Limb (tissue), 2 donors: ENCODE data around the gene CDHR2.
"Not testable (repeated sequence)": the region's sequence is repeated elsewhere in the genome, so short reads cannot be mapped to it uniquely, and the experiment has no call there.

Experiments
- DNase-seq, 2 donors: peaks; one replicate each; pipeline ENCODE4 v3.0.0-alpha.2; 2016; ENCODE audit errors: extremely low spot score in 2 of 2

The CDHR2 gene

DNA sequence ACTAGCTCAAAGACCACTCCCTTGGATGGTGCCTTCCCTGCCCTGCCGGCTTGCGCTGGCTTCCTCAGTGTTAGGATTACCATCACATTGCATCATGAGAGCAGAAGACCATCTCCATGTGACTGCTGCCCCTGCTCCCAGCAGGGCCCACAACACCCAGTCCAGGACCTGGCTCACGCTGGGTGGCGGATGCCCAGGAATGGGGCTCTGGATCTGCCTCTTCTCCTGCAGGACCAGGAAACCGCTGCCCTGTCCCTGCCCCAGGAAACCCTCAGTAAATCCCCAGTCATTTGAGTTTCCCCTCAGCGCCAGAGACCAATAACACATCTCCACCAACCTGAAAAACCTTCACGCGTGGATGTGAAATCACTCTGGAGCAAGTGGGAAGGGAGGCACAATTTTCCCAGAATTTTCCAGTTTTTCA lies 8.7 kb upstream of the CDHR2 start:
- DNase-seq = no peak

DNA sequence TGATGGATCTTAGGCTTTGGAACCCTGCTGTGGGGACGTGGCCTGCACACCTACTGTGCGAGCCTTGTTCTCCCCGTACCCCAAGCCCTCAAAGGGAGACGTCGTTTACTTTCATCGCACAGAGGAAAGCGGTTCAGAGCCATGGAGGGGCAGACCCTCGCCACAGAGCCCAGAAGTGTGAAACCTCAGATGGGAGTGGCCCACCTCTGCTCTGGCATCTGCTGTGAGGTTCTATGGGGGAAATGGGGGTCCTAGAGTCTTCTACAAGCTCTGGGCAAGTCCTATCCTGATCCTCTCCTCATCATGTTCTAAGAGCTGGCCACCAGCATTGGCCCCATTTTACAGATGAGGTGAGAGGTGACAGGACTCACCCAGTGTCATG lies 8.2 kb upstream of the CDHR2 start:
- no peak for DNase-seq

DNA sequence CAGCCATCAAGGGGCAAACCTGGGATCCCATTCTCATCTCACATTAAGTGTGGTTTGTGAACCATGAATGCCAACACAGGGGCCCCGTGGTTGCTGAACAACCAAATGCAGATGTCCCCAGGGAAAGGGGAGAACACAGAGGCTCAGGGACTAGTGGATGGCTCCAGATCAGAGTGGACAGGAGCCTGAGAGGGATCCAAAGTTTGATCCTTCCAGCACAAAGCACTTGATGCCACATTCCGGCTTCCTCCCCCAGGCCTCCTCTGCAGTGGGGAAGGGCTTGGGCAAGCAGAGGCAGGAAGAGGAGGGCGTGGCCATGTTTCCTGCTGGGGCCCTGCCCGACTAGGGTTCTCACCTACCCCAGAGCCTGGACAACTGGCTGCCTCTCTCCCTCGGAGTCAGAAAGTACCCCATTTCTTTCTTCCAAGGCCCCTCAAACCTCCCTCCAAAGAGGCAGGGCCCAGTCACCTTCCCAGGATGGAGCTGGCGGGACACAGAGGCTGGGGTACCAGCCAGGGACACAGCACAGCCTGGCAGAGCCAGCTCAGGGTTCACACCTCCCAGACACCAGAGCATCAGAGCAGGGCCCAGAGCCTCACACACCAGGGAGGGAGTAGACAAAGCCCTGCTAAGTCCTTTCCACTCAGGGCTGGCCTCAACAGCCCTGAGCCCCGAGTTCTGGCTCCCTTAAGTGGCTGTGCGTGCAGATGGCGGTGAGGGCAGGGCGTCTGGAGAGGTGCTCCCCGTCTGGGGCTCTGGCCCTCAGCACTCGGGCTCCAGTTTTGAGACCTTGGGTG lies 7.6 kb upstream of the CDHR2 start:
- no peak for DNase-seq

DNA sequence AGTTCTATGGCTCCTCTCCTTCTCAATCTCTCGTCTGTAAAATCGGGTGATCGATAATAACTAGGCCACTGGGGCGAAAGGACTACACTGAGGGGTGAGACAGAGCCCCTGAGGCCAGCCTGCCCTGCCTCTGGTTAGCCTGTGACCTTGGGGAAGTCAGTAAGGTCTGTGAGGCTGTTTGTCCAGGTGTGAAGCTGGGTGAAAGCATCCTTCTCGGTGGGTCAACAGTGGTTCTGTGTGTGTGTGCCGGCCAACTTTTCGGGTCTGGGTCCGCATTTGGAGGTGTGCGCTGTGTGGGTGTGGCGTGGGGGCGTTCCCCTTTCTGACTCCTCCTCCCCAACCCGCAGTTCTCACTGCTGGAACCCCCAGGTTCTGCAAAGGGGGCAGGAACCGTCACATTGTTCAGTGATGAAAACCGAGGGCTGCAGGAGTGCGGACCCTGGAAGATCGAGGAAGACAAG lies 7.0 kb upstream of the CDHR2 start:
- no peak for DNase-seq

DNA sequence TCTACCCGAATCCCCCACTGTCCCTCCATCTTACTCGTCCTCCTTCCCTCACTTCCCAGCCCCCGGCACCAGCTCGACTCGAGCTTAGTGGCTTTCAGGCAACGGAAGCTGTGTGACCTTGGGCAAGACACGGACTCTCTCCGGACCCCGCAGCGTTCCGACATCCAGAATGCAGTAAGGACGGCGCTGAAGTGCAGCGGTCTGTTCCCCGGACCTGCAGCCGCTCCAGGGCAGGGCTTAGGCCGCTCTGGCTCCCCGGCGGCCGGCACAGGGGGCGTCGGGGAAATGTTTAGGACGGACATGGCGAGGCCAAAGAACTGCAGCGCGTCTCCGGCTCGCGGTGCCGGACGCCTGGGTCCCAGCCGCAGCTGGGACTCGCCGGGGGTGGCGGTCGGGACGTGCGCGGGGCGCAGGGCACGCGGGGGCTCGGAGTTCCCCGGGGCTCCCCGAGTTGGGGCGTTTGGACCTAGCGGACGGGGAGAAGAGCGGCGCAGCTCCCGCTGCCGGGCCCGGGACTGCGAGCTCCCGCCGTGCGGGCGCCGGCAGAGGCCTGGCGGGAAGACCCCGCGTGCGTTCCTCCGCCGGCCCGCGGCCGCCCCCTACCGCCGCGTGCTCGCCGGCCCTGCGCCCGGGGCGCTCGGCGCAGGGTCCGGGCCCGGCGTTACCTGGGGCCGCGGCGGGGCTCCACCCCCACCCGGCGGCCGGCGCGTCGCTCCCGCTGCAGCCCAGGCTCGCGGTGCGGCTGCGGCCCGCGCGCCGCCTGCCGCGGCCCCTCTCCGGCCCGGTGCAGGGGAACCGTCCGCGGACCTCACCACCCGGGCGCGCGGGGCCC lies 6.3 kb upstream of the CDHR2 start:
- DNase-seq = peak in 1 of 2 donors; percentile 68

DNA sequence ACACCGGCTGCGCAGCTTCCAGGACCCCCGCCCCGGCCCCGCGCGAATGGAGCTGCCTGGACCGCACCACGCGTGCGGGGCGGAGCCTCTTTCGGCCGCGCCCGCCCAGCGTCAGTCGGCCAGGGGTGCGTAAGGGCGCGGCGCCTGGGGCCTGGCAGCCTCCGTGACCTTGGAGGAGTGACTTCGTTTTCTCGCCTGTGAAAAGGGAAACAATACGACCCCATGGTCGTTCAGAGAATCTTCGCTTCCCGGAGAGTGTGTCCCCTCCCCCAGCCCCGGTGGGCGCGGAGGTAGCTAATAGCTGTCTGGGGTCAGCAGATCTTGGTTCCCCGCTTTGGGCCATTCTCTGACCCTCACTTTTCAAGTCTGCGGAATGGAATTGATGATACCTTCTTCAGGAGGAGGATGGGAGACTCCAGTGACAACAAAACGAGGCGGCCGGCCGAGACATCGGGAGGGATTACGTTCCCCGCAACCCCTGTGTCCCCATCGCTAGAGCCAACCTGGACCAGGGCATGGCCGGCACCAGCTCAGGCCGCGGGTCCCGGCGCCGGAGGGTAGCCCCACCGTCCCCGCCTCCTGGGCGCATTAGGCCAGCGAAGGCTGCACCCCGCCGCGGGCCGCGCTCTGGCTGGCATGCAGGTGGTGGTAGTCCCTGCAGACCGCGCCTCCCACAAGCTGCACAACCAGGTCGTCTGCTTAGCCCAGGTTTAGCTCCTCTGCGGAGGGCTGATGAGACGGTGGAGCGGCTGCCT lies 5.5 kb upstream of the CDHR2 start:
- peak in 1 of 2 donors; percentile 83 for DNase-seq

DNA sequence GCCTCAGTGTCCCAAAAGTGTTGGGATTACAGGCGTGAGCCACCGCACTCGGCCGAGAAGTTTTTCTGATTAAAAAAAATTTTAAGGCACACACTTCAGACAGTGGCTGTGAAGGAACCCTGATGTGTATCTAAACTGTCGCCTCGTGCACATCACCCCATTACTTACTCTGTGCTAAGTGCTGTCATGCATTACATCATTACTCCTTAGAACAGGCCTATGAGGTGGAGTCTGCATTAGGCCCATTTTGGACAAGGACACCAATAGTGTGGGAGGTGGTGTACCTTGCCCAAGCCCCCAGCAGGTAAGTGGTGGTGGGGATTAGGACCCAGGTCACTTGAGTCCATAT lies 3.8 kb upstream of the CDHR2 start:
- DNase-seq = no peak

DNA sequence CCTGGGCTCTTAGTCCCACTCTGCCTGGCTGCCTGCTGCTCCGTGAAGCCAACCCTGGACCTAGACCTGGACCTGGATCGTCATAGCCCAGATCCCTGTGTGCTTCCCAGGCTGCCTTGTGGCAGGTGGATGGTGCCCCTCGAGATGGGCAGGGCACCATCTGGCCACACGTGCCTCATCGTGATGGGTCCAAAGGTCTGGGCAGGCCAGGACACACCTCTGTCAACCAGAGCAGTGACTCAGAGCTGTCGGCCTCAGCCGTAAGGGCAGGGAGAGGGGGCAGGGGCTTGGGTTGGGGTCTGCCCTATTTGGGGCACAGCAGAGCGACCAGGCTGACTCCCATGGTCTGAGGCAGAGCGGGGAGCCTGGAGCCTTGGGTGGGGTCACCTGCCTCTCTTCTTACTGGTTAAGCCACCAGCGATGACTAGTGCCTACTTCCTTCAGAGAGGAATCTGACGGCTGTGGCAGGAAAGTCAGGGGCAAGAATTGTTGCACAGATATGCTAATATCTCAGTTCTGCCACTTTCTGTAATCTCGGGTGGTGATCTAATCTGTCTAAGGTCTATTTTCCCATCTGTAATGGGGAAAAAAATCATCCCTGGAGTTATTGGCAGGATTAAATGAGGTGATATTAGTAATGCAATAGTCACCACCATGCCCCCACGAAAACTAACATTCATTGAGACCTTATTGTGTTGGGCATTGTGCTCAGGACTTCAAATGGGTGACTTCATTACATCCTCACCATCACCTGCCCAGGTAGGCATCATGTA lies 3.2 kb upstream of the CDHR2 start:
- DNase-seq = no peak

DNA sequence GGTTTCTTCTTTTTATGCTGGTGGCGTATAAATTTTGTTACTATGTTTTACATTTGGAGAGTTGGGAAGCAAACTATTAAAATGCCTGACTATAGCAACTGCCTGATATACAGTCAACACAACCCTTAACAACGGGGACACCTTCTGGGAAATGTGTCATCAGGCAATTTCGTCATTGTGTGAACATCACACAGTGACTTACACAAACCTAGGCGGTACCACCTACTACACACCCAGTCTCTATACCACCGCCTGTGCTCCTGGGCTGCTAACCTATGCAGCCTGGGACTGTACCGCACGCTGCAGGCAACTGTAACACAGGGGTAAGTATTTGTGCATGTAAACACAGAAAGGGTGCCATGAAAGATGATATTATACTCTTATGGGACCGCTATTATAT lies 1.3 kb upstream of the CDHR2 start:
- no peak for DNase-seq

DNA sequence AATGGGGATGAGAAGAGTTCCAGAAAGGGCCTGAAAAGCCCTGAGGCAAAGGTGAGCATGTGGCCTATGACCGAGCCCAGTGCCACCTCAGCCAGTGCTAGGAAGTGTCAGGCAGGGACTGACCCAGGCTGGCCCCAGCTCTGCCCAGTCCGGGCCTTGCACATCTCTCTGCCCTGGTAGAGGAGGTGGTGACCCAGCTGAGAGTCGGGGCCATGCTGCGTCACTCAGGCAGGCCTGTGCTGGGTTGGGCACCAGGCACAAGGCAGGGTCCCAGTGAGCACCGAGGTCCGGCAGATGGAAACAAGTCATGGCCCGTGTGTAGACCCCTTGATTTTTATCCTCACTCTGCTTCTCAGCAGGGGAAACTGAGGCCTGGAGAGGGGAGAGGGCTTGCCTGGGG lies 729 bp downstream of the CDHR2 start:
- DNase-seq = no peak

DNA sequence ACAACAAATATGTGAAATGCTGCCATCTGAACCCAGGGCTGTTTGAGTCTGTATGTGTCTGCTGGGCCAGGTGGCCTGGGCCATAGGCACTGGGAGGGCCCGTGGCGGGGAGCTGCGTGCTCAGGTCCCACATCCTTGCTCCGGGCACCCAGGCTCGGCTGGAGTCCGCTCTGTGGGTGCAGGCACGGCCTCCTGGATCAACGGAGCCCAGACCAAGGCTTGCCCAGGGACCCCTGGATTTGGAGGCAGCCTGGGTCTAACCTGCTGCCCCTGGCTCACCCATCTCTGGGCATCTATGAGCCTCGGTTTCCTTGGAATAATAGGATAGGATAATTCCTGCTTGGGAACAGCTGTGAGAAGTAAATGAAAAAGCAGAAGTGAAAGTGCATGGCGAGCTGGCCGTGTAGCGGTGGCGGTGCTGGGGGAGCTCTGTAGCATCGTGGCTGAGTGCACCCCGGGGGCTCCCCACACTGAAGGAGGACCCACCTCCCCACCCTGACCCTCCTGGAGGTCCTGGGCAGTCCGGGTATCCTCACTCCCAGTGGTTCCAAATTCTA lies 1.2 kb downstream of the CDHR2 start:
- no peak for DNase-seq

DNA sequence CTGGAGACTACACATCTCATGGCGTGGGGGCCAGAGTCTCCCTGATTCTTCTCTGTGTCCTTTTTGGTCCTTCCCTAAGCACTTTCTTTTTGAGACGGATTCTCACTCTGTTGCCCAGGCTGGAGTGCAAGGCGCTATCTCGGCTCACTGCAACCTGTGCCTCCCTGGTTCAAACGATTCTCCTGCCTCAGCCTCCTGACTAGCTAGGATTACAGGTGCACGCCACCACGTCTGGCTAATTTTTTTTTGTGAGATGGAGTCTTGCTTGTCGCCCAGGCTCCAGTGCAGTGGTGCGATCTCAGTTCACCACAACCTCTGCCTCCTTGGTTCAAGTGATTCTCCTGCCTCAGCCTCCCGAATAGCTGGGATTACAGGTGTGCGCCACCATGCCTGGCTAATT lies 1.8 kb downstream of the CDHR2 start:
- DNase-seq = not testable (repeated sequence)

DNA sequence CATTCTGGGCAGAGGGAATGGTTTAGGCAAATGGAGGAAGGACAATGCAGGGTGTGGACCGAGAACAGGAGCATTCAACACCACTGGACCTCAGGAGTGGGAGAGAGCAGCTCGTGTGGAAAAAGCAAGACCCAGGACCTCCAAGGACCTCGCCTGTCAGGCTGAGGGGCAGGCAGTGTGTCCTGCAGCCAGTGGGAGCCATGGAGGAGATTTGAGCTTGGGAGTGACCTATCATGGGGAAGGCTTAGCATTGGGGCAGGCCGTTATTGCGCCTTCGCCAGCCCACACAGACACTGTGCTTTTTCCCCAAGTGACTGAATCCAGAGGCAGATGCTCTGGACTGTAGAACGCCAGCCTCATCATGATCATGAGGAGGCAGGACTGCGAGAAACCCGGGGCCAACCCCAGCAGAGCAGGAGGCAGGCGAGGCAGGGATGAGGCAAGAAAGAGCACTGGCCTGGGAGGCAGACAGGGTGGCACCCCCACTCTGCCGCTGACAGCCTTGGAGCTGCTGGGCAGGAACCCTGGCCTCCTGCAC lies 3.3 kb downstream of the CDHR2 start:
- no peak for DNase-seq

DNA sequence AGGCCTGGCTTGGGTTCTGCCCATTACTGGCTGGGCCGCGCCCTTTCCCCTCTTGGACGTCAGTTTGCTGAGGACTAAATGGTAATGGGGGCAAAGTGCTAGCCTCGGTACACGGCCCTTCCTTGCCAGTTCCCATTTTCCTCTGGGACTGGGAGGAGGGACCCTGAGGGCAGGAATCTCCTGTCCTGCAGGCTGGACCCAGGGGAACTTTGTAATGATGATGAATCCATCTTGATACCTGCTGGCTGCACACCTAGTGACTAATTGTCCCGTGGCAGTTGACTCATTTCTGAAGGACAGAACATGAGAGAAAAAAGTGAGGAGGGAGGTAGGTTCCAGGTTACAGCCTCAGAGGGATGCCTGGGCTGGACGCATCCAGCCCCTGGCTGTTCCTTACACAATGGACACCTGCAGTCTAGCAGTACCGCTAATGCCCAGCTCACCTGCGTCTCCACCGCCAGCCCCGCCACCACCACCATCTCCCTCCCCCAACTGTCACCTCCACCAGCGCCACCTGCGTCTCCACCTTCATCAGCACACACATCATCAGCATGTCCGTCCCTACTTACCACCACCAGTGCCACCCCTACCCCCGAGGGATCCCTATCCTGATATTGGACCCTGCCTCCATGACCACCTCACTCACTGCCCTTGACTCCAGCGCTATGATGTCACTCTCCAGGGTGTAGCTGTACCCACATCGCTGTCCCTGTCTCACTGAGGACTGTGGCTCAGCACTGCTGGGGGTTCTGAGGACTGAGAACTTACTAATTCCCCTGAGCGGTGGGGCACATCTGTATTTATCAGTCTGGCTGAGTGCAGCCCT lies 4.3 kb downstream of the CDHR2 start:
- no peak for DNase-seq

DNA sequence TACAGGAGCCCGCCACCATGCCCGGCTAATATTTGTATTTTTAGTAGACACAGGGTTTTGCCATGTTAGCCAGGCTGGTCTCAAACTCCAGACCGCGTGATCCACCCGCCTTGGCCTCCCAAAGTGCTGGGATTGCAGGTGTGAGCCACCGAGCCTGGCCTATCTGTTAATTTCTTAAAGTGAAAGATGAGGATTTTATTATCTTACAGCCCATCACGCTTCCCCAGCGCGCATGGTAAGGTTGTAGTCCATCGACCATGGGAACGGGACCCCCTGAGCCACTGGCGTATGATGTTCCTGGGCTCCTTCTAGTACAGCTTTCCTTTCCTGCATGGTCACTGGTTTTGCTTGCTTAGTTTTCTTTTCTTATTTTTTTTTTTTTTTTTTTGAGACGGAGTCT lies 8.7 kb downstream of the CDHR2 start:
- no peak for DNase-seq

DNA sequence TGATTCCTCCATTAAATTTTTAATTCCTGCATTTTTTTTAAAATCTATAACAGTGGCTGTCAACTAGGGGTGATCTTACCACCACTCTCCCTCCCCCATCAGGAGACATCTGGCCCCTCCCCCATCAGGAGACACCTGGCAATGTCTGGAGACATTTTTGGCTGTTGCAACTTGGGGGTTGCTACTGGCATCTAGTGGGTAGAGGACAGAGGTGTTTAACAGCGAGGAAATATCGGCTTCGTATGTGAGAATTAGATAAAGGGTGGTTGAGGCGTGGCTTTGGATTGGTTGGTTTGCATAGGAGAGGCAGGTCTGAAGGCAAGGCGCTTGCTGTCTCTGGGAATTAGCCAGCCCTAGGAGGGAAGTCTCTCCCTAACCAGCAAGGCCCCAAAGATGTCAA lies 10.5 kb downstream of the CDHR2 start:
- no peak for DNase-seq

DNA sequence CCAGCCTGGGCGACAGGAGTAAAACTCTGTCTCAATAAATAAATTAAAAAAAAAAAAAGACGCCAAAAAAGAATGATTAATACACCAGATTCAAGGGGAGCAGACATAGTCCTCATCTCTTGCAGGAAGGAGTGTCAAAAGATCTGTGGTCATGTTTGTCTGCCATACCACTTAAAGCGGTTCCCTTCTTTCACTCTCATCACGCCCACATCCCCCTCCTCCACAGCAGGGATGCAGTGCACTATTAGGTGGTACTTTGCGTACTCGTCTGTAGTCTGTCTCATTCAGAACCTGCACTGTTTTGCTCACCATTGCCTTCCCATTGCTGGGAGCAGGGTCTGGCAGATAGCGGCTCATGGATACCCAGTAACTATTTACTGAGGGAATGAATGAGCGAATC lies 11.2 kb downstream of the CDHR2 start:
- no peak for DNase-seq

DNA sequence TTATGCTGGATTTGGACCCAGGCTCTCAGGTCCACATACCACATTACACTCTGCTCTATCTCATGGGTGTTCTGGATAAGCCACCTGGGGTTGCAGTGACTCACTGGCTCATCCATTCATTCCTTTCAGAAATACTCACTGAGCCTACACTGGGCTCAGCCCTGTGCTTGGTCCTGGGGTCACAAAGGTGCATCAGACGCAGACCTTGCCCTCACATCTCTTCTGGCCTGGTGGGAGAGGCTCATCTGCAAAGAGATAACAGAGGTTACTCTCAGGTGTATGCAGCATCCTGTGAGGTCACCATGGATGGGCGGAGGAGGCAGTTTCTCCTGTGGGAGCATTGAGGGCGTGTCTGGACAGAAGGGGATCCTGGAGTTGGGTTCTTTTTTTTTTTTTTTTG lies 12.1 kb downstream of the CDHR2 start:
- DNase-seq = no peak

DNA sequence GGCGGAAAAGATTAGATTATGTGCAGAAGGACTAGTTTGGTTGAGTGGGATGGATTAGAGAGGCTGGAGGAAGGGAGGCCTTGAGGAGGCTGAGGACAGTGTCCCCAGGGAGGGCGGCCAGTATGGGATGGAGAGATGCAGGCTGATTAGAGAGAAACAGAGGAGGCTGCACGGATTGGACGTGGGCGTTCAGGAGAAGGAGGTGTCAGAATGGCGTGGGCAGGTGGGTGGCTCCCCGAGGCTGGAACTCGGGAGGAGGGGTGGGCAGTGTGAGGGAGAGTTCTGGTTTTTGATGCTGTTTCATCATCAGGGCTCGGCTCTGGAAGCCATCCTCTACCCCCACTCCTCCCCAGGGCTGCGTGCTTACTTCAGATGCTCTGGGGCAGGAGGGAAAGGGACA lies 13.0 kb downstream of the CDHR2 start:
- no peak for DNase-seq

DNA sequence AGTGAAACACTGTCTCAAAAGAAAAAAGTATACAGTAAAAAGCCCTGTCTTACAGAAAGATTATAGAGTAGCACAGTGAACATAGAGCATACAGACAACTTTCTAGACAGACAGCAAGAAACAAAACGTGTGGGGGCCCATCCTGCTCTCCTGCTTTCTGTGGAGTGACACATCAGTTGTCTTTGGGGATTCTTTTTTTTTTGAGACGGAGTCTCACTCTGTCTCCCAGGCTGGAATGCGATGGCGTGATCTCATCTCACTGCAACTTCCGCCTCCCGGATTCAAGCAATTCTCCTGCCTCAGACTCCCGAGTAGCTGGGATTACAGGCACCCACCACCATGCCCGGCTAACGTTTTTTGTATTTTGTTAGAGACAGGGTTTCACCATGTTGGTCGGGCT lies 14.9 kb downstream of the CDHR2 start:
- DNase-seq = no peak
